A549 treated with GW870086 at 1 μM for 4 hours (cell line): ENCODE results near the gene UBR1. TPM values are rescaled to one million over a fixed set of nuclear protein-coding genes. Genes with fewer than 3 reads are reported as not detected.

Source experiments
- total RNA-seq: library from RNA; stranded (reverse); fragments of 200-300 nt; extraction: Qiagen RNA extraction; gene quantifications from 5 replicates; pipeline ENCODE4 v1.2.3, GENCODE V29; 2022; ENCODE audit warnings: low read depth

The UBR1 gene
- total RNA-seq: 3.0 to 5.3 TPM (median 5.1 TPM) in 5 replicates

DNA sequence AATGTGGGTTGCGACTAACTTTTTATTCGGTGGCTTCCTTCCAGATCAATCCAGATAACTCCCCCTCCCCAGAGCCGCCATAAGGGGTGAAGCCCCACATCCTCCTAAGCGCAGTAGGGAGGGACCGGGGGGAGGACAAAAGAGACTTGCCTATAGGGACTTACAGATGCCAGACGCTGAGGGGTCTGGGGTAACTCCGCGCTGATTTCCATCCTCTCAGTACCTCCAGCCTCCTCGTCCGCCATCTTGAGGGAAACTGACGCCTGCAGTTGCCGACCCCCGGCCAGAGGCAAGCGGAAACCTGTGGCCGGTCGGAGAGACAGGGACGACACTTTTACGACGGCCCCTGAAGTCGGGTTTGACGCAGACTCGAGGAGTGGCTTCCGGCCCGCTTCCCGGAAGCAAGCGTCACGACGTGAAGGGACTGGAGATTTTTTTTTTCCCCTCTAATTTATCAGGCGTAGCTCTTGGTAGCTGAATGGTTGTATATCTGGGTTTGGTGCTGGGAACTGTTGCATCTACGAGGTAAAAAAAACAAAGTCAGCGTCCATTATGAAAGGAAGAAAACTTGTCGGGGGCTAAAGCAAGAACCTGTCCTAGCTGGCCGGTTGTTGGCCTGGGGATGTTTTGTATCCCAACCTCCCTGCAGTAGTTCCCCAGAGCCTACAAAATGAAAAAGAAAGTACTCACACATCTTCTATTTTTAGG is at the start of gene UBR1:
TSS of gene UBR1 (minus strand) at position 261 of the 708 bp plus-strand sequence. CDS start at position 245, 16 bp downstream.

DNA sequence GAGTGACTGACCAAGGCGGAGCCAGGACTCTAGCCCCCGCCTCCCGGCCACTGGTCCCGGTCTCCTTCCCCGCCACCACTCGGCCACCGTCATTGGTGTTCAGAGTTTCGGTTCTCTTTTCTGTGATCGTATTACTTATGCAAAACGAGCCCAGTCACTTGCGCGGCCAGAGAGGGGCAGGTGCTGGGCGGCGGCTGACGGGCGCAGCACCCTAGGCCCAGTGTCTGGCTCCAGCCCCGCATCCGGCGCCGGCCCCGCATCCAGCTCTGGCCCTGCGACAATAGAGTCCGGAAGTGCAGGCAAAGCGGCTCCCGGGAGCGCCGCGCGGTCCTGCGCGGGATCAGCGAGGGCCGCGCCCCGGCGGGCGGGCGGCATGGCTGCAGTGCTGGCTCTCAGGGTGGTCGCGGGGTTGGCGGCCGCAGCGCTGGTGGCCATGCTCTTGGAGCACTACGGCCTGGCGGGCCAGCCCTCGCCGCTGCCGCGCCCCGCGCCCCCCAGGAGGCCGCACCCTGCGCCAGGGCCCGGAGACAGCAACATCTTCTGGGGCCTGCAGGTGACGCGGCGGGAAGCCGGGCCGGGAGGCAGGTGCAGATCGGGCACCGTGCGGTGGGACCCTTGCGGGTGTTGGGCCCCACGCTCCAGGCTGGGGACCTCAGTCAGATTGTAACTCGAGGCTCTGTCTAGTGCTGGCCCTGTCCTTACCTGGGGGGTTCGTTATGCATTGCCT is 27.8 kb upstream of the UBR1 start, which contains the start of gene TMEM62:
TSS of gene TMEM62 (plus strand) at position 157 of the 727 bp plus-strand sequence. CDS start at position 374, 217 bp downstream.

DNA sequence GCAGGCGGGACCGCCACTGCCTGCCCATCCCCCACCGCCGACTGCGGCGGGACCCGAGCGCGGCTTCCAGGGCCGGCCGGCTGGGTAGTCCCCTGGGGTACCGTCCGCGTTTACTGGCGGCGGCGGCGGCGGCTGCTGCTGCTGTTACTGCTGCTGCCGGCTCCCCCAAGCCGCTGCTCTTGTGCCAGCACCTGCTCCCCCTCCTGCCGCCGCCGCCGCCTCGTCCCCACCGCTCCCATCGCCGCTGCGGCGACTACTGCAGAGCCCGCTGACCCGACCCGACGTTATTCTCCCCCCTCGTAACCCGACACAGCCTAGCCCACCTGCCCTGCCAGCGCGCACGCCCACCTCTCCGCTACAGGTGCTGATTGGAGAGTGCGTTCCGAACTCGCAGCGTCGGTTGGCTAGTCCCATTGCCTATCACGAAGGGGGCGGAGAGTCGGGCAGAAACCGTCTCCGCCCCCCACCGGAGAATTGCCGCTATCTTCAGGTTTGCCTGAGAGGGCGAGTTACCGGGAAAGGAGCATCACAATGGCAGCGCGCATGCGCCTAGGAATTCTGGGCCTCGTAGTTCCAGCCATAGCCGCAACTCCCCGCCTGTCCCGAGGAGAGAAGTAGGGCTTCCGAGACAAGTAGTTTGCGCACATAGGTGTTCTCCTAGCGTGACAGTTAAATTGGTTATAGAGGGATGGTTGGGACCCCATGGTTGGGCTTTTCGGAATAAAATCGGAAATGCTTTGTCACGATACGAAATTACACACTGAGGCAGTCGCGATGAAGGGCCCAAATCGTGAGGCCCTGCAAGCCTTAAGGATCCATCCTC is 185.1 kb downstream of the UBR1 start, which contains the start of gene TTBK2:
TSS of gene TTBK2 (minus strand) at position 260 of the 823 bp plus-strand sequence. CDS start 42,161 bp downstream, outside the sequence.

Other genes starting within 250 kb of the UBR1 start
- gene TTBK2, start 185.3 kb downstream of the UBR1 start, total RNA-seq: 1.2 to 2.4 TPM (median 1.6 TPM) in 5 replicates
- 8.4 to 10.3 TPM (median 8.9 TPM) in 5 replicates for gene TMEM62, start 27.5 kb upstream of the UBR1 start, total RNA-seq
- 25.8 to 27.9 TPM (median 27.4 TPM) in 5 replicates for gene CCNDBP1, start 79.4 kb upstream of the UBR1 start, total RNA-seq
- not detected in 5 replicates for gene EPB42, start 115.0 kb upstream of the UBR1 start, total RNA-seq
- gene TGM5, start 160.9 kb upstream of the UBR1 start, total RNA-seq: not detected in 5 replicates
- not detected in 5 replicates for gene TGM7, start 196.2 kb upstream of the UBR1 start, total RNA-seq
- gene LCMT2, start 224.5 kb upstream of the UBR1 start, total RNA-seq: 6.1 to 7.7 TPM (median 6.7 TPM) in 5 replicates